CD8-positive, alpha-beta memory T cell (primary cell): ENCODE data around the gene SERF2. TPM values are rescaled to one million over a fixed set of nuclear protein-coding genes. Genes with fewer than 3 reads are reported as not detected.

Source experiments
- CTCF ChIA-PET: fragments of 350-600 bp; sonication (Branson Sonifier 250); formaldehyde crosslinking; loops from one replicate; lab custom pipeline; 2021; ENCODE audit warnings: antibody characterized with exemption; lab: Charles Lee
- POLR2A ChIA-PET: fragments of 350-600 bp; sonication (Branson Sonifier 250); formaldehyde crosslinking; loops from one replicate; lab custom pipeline; 2021; ENCODE audit warnings: antibody characterized with exemption; lab: Charles Lee
- DNase-seq, 5 donors: peaks; one replicate each; pipeline versions ENCODE4 v3.0.0 to v3.0.0-alpha.2; 2020 to 2022; ENCODE audit warnings: mixed read lengths in 1 of 5
- H3K27ac ChIP-seq: one replicate; pipeline ENCODE4 v1.7.0; 2013; ENCODE audit warnings: low read depth, mild to moderate bottlenecking, low read length, moderate library complexity
- H3K27me3 ChIP-seq: 2 replicates; pipeline ENCODE4 v1.7.0; 2013; ENCODE audit warnings: low read length, mild to moderate bottlenecking; ENCODE audit not compliant: insufficient read depth, poor library complexity, severe bottlenecking
- H3K36me3 ChIP-seq: 2 replicates; pipeline ENCODE4 v1.7.0; 2013; ENCODE audit warnings: mild to moderate bottlenecking, low read length, moderate library complexity; ENCODE audit not compliant: insufficient read depth
- H3K4me1 ChIP-seq: 2 replicates; pipeline ENCODE4 v1.7.0; 2013; ENCODE audit warnings: mild to moderate bottlenecking, low read length, moderate library complexity; ENCODE audit not compliant: insufficient read depth
- H3K4me3 ChIP-seq: 2 replicates; pipeline ENCODE4 v1.7.0; 2013; ENCODE audit warnings: mild to moderate bottlenecking, low read length
- H3K9me3 ChIP-seq: 2 replicates; pipeline ENCODE4 v1.7.0; 2013; ENCODE audit warnings: mild to moderate bottlenecking, low read length
- H3K27ac Mint-ChIP-seq, 8 donors: one replicate each; pipeline ENCODE4 v1.8.0; 2020 to 2021; ENCODE audit warnings: mixed read lengths in 8 of 8, mild to moderate bottlenecking in 6 of 8, inconsistent platforms in 3 of 8, moderate library complexity in 3 of 8
- H3K27me3 Mint-ChIP-seq, 2 donors: one replicate each; pipeline ENCODE4 v1.8.0; 2020 to 2021; ENCODE audit warnings: mixed read lengths in 2 of 2, mild to moderate bottlenecking in 1 of 2, moderate library complexity in 1 of 2
- H3K36me3 Mint-ChIP-seq, 3 donors: one replicate each; pipeline ENCODE4 v1.8.0; 2020 to 2021; ENCODE audit warnings: mixed read lengths in 3 of 3, inconsistent platforms in 1 of 3, mild to moderate bottlenecking in 1 of 3
- H3K4me1 Mint-ChIP-seq, 3 donors: one replicate each; pipeline ENCODE4 v1.8.0; 2020 to 2021; ENCODE audit warnings: mixed read lengths in 3 of 3, inconsistent platforms in 1 of 3, mild to moderate bottlenecking in 1 of 3
- H3K4me3 Mint-ChIP-seq, 7 donors: one replicate each; pipeline ENCODE4 v1.8.0; 2020 to 2021; ENCODE audit warnings: mixed read lengths in 7 of 7, mild to moderate bottlenecking in 6 of 7, moderate library complexity in 4 of 7, inconsistent platforms in 2 of 7
- H3K9me3 Mint-ChIP-seq, 5 donors: one replicate each; pipeline ENCODE4 v1.8.0; 2020 to 2022; ENCODE audit warnings: mixed read lengths in 5 of 5, mild to moderate bottlenecking in 3 of 5, moderate library complexity in 2 of 5, inconsistent platforms in 1 of 5
- polyA plus RNA-seq: library from polyadenylated mRNA; unstranded; fragments of 300-500 nt; fragmentation: Illumina TruSeq; gene quantifications from one replicate; pipeline ENCODE4 v1.2.3, GENCODE V29; 2021
- total RNA-seq, 2 experiments: library from RNA; stranded (reverse); gene quantifications; one replicate each; pipeline ENCODE4 v1.2.3, GENCODE V29; 2021

Gene SERF2
- total and polyA plus RNA-seq, 3 experiments from 2014 or later, result 624 to 1,932 (median 632) TPM

- no peak for DNase-seq
- Histone ChIP-seq H3K9me3 (no peaks in the 10 kb centered on the region), H3K27ac (no peak overlapping the region), H3K4me1 (peaks cover 34% of the 10 kb centered on the region), H3K36me3 (peaks cover 40% of the 10 kb centered on the region), H3K4me3 (no peak overlapping the region), H3K27me3 (no peaks in the 10 kb centered on the region)
- peak overlapping the region; percentile 95 to 98 (median 97) for H3K4me3 Mint-ChIP-seq
- no peaks in the 10 kb centered on the region for H3K9me3 Mint-ChIP-seq
- peaks cover 49 to 73% (median 60%) of the 10 kb centered on the region in 3 donors for H3K4me1 Mint-ChIP-seq
- ChIA-PET POLR2A (no interaction called here), CTCF (interaction anchor here (2.4 kb wide), 1 partner anchor 18 kb away, joined by 6 read pairs; the partner anchor contains the start of gene ELL3)
- H3K27me3 Mint-ChIP-seq, result no peaks in the 10 kb centered on the region
- H3K36me3 Mint-ChIP-seq, result peaks cover 4 to 73% (median 11%) of the 10 kb centered on the region in 3 donors
- peak overlapping the region; percentile 65 to 99 (median 88) for H3K27ac Mint-ChIP-seq
Measured at GRCh38 chr15:43794269-43795037, 2.3 kb downstream of the SERF2 start.

DNA sequence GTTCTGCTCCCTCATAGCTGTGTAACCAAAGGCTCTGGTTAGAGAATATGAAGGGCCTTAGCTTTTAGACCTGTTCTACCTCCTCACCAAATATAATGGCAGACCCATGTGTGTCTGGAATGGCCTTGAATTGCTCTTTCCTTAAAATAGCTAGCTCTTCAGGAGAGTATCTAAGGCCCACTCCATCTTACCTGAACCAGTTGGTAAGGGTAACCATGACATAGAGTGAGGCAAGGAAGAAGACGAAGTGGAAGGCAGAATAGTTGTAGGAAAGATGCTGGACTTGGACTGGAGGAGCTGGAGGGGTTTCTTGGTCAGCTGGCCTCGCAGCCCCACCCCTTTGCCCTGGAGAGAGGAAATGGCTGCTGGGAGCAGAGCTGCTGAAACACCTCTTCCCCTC is 3.1 kb downstream of the SERF2 start:
- peak overlapping the region in 5 of 7 donors; percentile 43 to 98 (median 96) for H3K4me3 Mint-ChIP-seq
- Histone ChIP-seq H3K36me3 (peaks cover 43% of the 10 kb centered on the region), H3K4me3 (no peak overlapping the region), H3K4me1 (peaks cover 41% of the 10 kb centered on the region), H3K27ac (no peak overlapping the region), H3K9me3 (no peaks in the 10 kb centered on the region), H3K27me3 (no peaks in the 10 kb centered on the region)
- H3K27ac Mint-ChIP-seq, result peak overlapping the region in 7 of 8 donors; percentile 41 to 96 (median 73)
- DNase-seq, result no peak
- ChIA-PET POLR2A (no interaction called here), CTCF (interaction anchor here (2.4 kb wide), 1 partner anchor 18 kb away, joined by 6 read pairs; the partner anchor contains the start of gene ELL3)
- H3K36me3 Mint-ChIP-seq, result peaks cover 4 to 77% (median 11%) of the 10 kb centered on the region in 3 donors
- no peaks in the 10 kb centered on the region for H3K27me3 Mint-ChIP-seq
- no peaks in the 10 kb centered on the region for H3K9me3 Mint-ChIP-seq
- peaks cover 55 to 80% (median 66%) of the 10 kb centered on the region in 3 donors for H3K4me1 Mint-ChIP-seq

- ChIA-PET POLR2A (no interaction called here), CTCF (interaction anchor here (1.4 to 2.4 kb wide), 2 partner anchors 19 to 29 kb away, joined by 3 to 6 read pairs; partner anchors contain the start of genes ELL3 and MFAP1)
- H3K27me3 Mint-ChIP-seq, result no peaks in the 10 kb centered on the region
- H3K9me3 Mint-ChIP-seq, result no peaks in the 10 kb centered on the region
- Histone ChIP-seq H3K27me3 (no peaks in the 10 kb centered on the region), H3K27ac (no peak overlapping the region), H3K36me3 (peaks cover 43% of the 10 kb centered on the region), H3K4me3 (no peak overlapping the region), H3K4me1 (peaks cover 45% of the 10 kb centered on the region), H3K9me3 (no peaks in the 10 kb centered on the region)
- H3K36me3 Mint-ChIP-seq, result peaks cover 4 to 82% (median 16%) of the 10 kb centered on the region in 3 donors
- H3K4me1 Mint-ChIP-seq, result peaks cover 61 to 87% (median 74%) of the 10 kb centered on the region in 3 donors
- H3K4me3 Mint-ChIP-seq, result peak overlapping the region in 2 of 7 donors; percentile 13 to 98
- peak overlapping the region in 7 of 8 donors; percentile 36 to 96 (median 52) for H3K27ac Mint-ChIP-seq
- DNase-seq, result no peak
Measured at GRCh38 chr15:43795997-43796396, 3.9 kb downstream of the SERF2 start.

DNA sequence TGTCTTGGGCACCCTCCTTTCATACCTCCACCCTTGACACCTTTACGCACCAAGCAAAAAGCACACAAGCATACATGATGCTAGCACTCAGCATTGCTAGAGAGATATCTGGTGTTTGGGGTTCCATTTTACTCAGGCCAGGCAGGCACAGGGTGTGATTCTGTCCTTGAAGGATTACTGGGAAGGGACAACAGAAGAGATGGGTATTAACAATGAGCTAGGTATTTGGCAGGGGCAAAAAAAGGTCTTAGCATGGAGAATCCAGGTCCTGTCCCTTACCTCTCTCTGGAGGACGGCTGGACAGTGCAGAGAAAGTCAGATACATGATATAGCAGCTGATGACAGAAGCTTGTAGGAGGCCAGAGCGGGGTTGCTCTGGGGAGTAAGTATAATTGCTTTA is 4.4 kb downstream of the SERF2 start:
- no peaks in the 10 kb centered on the region for H3K27me3 ChIP-seq
- peak overlapping the region in 1 of 7 donors; percentile 29 for H3K4me3 Mint-ChIP-seq
- no peaks in the 10 kb centered on the region for H3K9me3 ChIP-seq
- H3K36me3 ChIP-seq, result peaks cover 43% of the 10 kb centered on the region
- peaks cover 47% of the 10 kb centered on the region for H3K4me1 ChIP-seq
- ChIA-PET POLR2A (interaction anchor here (0.6 kb wide), 1 partner anchor 14 kb away, joined by 4 read pairs; no protein-coding TSS in a partner anchor), CTCF (interaction anchor here (1.4 to 2.4 kb wide), 3 partner anchors 11 to 28 kb away, joined by 3 to 6 read pairs (median 5); partner anchors contain the start of genes ELL3 and MFAP1)
- H3K4me1 Mint-ChIP-seq, result peaks cover 64 to 90% (median 77%) of the 10 kb centered on the region in 3 donors
- no peak overlapping the region for H3K4me3 ChIP-seq
- no peaks in the 10 kb centered on the region for H3K9me3 Mint-ChIP-seq
- DNase-seq, result no peak
- peaks cover 4 to 86% (median 16%) of the 10 kb centered on the region in 3 donors for H3K36me3 Mint-ChIP-seq
- no peaks in the 10 kb centered on the region for H3K27me3 Mint-ChIP-seq
- peak overlapping the region in 6 of 8 donors; percentile 16 to 85 (median 60) for H3K27ac Mint-ChIP-seq
- no peak overlapping the region for H3K27ac ChIP-seq

DNA sequence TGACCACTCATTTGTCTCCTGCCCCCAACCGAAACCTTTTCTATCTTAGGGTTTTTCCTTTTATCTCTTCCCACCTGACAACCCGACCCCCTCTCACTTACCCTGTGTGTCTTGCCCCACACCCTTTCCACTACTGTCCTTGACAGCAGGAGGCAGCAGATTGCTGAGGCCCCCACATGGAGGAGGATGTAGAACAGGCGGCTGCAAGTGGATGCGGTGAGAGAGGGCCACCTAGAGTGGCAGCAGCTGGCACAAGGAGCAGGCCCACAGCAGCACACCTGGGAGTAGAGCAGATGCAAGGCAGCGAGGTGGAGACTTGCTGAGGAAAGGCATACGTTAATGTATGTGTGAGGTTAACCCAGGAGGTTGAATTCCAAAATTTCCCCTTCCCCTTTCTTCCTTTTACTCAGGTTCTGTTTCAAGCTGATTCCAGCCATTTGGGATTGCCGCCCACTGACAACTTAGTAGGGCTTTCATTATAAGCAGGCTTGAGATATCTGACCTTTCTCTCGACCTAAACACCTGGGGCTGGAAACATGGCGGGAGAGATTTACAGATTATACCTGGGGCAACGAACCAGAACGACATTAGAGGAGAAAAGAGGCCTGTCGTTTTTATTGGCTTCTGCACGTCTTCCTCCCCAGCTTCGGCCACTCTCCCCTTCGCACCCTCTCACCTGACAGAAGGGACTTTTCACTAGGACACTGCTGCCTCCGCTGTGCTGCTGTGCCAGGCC is 7.3 kb downstream of the SERF2 start:
- Mint-ChIP-seq H3K36me3 (peaks cover under 1 to 76% (median 10%) of the 10 kb centered on the region in 3 donors), H3K4me1 (peaks cover 48 to 69% (median 62%) of the 10 kb centered on the region in 3 donors), H3K27me3 (no peaks in the 10 kb centered on the region), H3K9me3 (no peaks in the 10 kb centered on the region), H3K4me3 (peak overlapping the region in 6 of 7 donors; percentile 7 to 74 (median 42)), H3K27ac (peak overlapping the region; percentile 70 to 100 (median 98))
- no peak overlapping the region for H3K4me3 ChIP-seq
- H3K4me1 ChIP-seq, result peaks cover 31% of the 10 kb centered on the region
- POLR2A ChIA-PET, result interaction anchor here (1.8 kb wide), 1 partner anchor 25 kb away, joined by 16 read pairs; the partner anchor contains the start of gene MFAP1
- peak overlapping the region; percentile 89 for H3K27ac ChIP-seq
- CTCF ChIA-PET, result interaction anchor here (1.0 kb wide), 1 partner anchor 22 kb away, joined by 4 read pairs; the partner anchor contains the start of gene ELL3
- H3K27me3 ChIP-seq, result no peaks in the 10 kb centered on the region
- H3K9me3 ChIP-seq, result no peaks in the 10 kb centered on the region
- peaks cover 34% of the 10 kb centered on the region for H3K36me3 ChIP-seq
- no peak for DNase-seq

GRCh38 chr15:43799945-43800285 is 7.8 kb downstream of the SERF2 start, which contains the start of gene SERINC4:
SERINC4 (minus strand) TSS chr15:43800220; CDS start chr15:43799986, 234 bp downstream.
- Mint-ChIP-seq H3K9me3 (no peaks in the 10 kb centered on the region), H3K36me3 (peaks cover 0 to 76% (median 10%) of the 10 kb centered on the region in 3 donors), H3K4me3 (peak within 1 kb of the TSS; percentile 94 to 100 (median 97)), H3K27ac (peak within 1 kb of the TSS; percentile 86 to 100 (median 98)), H3K27me3 (no peaks in the 10 kb centered on the region), H3K4me1 (peaks cover 43 to 64% (median 57%) of the 10 kb centered on the region in 3 donors)
- H3K4me3 ChIP-seq, result peak within 1 kb of the TSS; percentile 88
- no peak for DNase-seq
- H3K27me3 ChIP-seq, result no peaks in the 10 kb centered on the region
- H3K4me1 ChIP-seq, result peaks cover 26% of the 10 kb centered on the region
- H3K36me3 ChIP-seq, result peaks cover 34% of the 10 kb centered on the region
- CTCF ChIA-PET, result interaction anchor here (0.9 to 2.0 kb wide), 5 partner anchors 8 to 35 kb away, joined by 3 to 8 read pairs (median 4); partner anchors contain the start of genes ELL3, MFAP1 and SERF2
- H3K27ac ChIP-seq, result peak within 1 kb of the TSS; percentile 89
- no peaks in the 10 kb centered on the region for H3K9me3 ChIP-seq
- POLR2A ChIA-PET, result interaction anchor here (1.1 to 1.8 kb wide), 4 partner anchors 8 to 429 kb away, joined by 3 to 18 read pairs (median 10); partner anchors contain the start of genes ELL3, MFAP1, SERF2 and TUBGCP4
